GM21529 (cell line): ENCODE results near the gene CCR9.

Experiments
- ATAC-seq: cut with Tn5 transposase; IDR thresholded peaks from one replicate; pipeline ENCODE4 v1.9.1; 2021; ENCODE audit not compliant: unreplicated experiment

Gene CCR9

GRCh38 chr3:45906681-45907407, 20.5 kb downstream of the CCR9 start:
- no peak for ATAC-seq

DNA sequence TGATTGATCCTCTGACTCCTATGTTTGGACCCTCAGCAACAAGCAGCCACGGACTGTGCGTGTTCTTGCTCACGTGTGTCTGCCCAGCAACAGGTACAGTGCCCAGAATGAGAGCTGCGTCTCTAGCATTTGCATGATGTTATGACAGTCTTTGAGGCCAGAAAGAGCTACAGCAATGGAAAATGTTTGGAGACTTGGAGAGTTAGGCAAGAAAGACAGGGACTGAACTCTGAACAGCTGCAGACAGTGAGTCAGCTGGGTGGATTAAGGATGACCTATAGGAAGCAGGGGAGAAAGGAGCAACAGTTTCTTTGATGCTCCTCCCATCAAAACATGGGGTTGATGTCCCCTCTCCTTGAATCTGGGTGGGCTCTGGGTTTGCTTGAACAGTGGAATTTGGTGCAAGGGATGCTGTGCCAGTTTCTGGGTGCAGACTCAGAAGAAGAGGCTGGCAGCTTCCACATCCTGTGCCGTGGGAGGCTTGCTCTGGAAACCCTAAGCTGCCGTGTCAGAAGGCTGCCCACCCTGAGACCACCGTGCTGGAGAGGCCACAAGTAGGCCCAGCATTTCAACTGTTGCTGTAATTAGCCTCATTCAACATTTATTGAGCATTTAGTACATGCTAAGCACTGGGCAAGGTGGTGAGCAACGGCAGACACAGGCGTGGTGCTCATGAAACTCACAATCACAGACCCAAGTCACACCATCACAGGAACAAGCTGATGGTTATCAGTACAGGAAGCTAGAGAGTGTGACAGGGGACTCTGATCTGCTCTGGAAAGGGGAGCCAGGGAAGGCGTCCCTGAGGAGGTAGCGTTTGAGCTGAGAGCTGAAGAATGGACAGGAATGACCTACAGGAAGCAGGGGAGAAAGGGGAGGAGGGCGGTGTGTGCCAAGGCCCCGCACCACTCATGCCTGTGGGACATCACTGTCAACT, 21.7 kb downstream of the CCR9 start:
- no peak for ATAC-seq

DNA sequence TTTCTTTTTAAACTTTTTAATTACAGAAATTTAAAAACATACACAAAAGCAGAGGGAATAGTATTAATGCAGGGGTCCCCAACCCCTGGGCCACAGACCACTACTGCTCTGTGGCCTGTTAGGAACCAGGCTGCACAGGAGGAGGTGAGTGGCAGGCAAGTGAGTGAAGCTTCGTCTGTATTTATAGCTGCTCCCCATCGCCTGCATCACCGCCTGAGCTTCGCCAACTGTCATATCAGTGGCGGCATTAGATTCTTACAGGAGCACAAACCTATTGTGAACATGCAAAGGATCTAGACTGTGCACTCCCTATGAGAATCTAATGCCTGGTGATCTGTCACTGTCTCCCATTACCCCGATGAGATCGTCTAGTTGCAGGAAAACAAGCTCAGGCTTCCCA, 22.4 kb downstream of the CCR9 start:
- no peak for ATAC-seq

DNA sequence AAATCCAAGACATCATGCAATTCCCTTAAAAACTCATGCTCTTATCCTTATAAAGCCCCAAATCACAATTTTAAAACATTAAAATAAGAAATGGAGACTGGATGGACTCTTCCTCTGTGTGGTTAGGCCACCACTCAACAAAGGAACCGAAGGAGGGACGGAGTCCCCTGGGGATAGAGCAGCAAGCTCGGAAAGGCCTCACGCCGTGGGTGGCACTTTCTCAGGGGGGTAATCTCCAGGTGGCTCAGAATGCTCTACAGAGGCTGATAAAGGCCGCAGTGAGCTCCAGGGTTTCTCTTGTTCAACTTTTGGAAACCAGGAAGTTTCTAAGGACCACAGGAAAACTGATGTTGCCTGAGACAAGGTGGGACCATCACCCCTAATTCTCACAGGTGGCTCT, 23.2 kb downstream of the CCR9 start:
- no peak for ATAC-seq

GRCh38 chr3:45910892-45911291, 24.5 kb downstream of the CCR9 start:
- ATAC-seq, result no peak

- no peak for ATAC-seq
Observed at GRCh38 chr3:45911511-45912226, 25.3 kb downstream of the CCR9 start.

- ATAC-seq, result no peak
Observed at GRCh38 chr3:45912435-45912834, 26.1 kb downstream of the CCR9 start.

GRCh38 chr3:45914362-45915058, 28.2 kb downstream of the CCR9 start:
- no peak for ATAC-seq

DNA sequence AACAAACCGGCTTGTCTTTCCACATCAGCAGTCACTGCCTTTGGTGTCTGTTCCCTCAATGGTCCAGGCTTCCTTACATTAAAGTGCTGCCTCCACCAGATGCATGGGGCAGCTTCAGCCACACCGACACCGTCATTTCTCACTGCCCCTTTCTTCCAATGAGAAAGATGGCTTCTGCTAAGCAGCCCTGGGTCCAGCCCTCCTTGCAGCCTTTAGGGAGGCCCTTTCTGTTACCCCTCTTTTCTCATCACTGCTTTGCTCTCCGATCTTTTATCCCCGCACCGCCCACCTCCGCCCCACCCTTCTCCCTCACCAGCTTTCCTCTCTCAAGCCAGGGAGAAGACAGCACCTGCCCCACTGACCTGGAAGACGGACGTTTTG, 28.7 kb downstream of the CCR9 start:
- no peak for ATAC-seq

DNA sequence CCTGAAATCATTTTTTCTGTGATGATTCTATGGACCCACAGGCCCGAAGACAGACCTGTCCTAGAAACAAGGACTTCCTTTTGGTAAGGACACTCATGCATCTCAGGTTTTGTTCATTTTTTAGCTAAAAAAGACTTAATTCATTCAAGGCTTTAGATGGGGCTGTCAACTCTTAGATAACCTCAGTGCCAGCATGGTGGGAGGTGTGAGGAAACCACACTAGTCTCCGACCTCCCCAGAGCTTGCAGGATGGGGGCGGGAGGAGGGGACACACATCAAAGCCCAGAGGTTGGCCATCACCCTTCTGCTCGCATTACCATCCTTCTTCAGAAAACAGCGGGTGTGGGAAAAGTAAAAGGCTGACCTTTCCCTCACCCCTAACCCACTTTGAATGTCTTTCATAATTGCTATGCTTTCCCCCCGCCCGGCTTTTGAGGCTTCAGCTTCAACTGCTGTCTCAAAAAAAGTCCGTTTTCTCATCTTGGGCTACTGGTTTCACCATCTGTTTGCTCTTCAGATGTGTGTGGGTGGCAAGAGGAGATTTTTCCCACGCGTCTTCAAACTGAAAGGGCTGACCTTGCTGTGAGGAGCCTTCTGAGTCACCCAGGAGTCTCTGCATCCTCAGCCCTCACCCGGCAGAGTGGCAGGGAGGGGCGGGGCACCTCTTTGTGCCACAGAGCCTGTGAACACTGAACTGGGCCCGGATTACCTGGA, 29.3 kb downstream of the CCR9 start:
- ATAC-seq, result peak; percentile 93

DNA sequence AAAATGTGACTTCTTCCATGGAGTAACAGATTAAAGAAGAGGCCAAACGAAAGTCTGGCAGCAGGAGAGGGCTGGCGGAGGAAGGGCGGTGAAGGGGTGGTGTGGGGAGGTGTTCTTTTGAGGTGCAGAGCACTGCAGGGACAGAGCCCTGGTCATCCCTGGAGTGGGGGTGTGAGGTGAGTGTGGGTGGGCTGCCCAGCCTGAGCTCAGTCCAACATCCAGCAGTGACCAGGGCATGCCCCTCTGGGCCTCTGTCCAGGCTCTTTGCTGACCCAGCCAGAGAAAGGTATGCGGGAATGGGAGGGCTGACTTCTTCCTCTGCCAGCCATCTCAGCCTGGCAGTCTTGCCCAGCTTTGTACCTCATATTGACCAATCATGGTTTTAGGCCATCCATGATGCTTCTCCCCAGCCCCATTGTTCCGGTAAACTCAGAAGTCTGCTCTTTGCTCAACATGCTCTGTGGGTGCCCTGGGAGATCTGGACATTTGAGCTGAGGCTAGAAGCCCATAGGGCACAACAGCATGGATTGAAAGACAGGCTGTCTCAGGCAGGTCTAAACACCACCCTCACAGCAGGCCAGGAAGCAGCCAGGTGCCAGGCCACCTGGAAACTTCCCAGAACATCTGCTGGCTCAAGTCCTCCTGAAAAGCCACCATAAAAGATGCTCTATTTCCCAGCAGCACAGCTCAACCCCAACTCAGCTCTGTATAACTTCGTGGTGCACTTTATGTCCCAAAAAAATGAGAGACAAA, 31.0 kb downstream of the CCR9 start:
- ATAC-seq, result no peak

- no peak for ATAC-seq
Observed at GRCh38 chr3:45921158-45922038, 35.1 kb downstream of the CCR9 start.

GRCh38 chr3:45922039-45922326, 35.6 kb downstream of the CCR9 start:
- no peak for ATAC-seq

GRCh38 chr3:45922950-45923590, 36.7 kb downstream of the CCR9 start:
- ATAC-seq, result no peak

- no peak for ATAC-seq
Observed at GRCh38 chr3:45923755-45924154, 37.4 kb downstream of the CCR9 start.

DNA sequence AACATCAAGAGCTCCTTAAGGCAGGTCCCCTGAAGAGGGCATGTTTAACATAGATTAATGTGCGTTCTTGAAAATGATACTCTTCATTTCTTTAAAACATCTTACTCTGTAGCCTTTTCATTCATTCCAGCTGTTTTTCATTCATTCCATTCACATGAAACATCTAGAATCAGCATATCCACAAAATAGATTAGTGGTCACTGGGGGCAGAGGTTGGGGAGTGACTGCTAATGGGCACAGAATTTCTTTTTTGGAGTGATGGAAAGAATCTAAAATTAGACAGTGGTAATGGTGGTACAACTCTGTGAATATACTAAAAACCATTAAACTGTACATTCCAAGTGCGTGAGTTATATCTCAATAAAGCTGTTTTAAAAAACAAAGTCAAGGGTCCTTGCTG, 41.5 kb downstream of the CCR9 start:
- no peak for ATAC-seq

GRCh38 chr3:45929042-45929679, 42.8 kb downstream of the CCR9 start:
- peak; percentile 55 for ATAC-seq

DNA sequence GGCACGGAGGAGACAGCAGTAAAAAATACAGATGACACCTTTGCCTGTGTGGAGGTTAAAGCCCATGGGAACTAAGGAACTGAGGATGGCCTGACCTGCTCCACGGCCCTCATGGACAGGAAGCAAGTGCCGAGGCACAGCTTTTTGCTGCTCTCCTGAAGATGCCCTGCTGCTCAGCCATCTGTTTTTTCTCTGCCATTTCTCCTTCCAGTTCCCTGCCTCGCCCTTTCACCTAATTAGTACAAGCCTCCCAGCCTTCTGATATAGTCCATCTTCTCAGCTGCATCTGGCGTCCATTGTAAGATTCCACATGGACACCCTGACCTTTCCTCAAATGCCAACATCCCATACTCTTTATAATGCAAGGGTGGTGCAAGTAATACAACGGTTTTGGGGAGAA, 45.2 kb downstream of the CCR9 start:
- no peak for ATAC-seq
